ENCODE measurements around the gene TRIL. TPM values are rescaled to one million over a fixed set of nuclear protein-coding genes. Genes with fewer than 3 reads are reported as not detected.

The TRIL gene
- total and polyA plus RNA-seq, 2 of the 4 experiments (the other 2 are of a cell fraction) = under 0.01 to 0.09 TPM

DNA sequence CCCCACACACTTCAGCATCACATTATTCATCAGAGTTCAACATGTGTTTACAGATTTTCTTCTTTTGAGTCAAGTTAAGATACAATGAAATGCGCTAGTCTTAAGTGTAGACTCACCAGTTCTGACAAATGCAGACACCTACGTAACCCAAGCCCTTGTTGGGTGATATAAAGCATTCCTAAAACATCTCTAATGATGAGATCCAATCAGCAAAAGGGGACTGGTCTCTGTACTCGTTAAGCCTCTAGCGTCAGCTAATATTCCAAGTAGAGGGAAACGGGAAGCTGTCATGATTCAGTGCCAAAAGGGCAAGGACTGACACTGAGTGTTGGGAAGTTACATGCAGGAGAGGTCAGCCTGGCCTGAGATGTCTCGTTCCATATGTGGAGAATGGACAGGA, 38.7 kb upstream of the TRIL start:
- Histone ChIP-seq H3K27ac (ENCODE audit: insufficient read depth, low read length) (no peak overlapping the region), H2BK5ac (ENCODE audit: low read depth, low read length, poor library complexity, severe bottlenecking) (no peak overlapping the region), H3K14ac (replicated peaks; ENCODE audit: low read depth, low read length) (no peak overlapping the region), H4K20me1 (ENCODE audit: insufficient read depth, low read length) (no peaks in the 10 kb centered on the region), H2BK120ac (ENCODE audit: low read depth, low read length) (no peak overlapping the region), H3K18ac (ENCODE audit: low read depth, low read length) (no peak overlapping the region), H4K8ac (ENCODE audit: low read depth in 2 of 2, low read length in 2 of 2) (no peak overlapping the region), H3K9ac (ENCODE audit: low read depth, low read length) (no peak overlapping the region), H3K9me3 (ENCODE audit: control insufficient read depth, insufficient read depth, low read length) (no peaks in the 10 kb centered on the region), H3K23ac (ENCODE audit: low read depth, low read length) (no peak overlapping the region), H2AFZ (replicated peaks; ENCODE audit: low read length, poor library complexity) (no peak overlapping the region), H4K5ac (ENCODE audit: low read depth, low read length) (no peak overlapping the region), H4K91ac (ENCODE audit: insufficient read depth, low read depth, low read length) (no peak overlapping the region), H3K9me1 (ENCODE audit: insufficient read depth, low read length) (no peaks in the 10 kb centered on the region), H3K4ac (ENCODE audit: low read depth, low read length) (no peak overlapping the region), H3K36me3 (ENCODE audit: control insufficient read depth, insufficient read depth, low read length) (no peaks in the 10 kb centered on the region), H2AK9ac (replicated peaks; ENCODE audit: low read depth, low read length, poor library complexity) (no peak overlapping the region), H2BK20ac (ENCODE audit: low read depth, low read length) (no peak overlapping the region), H3K4me2 (ENCODE audit: low read depth, low read length) (no peak overlapping the region), H3K27me3 (ENCODE audit: control insufficient read depth, insufficient read depth, low read length) (peaks cover 29% of the 10 kb centered on the region), H3K79me1 (ENCODE audit: low read depth in 1 of 2, low read length in 2 of 2) (no peaks in the 10 kb centered on the region), H3K4me1 (ENCODE audit: control insufficient read depth, insufficient read depth, low read length) (no peaks in the 10 kb centered on the region; the same call in 1 of the 2 replicates), H3K56ac (ENCODE audit: extremely low read depth, insufficient read depth, low read length) (no peak overlapping the region), H3K4me3 (ENCODE audit: insufficient read depth, low read depth, low read length) (no peak overlapping the region), H2AK5ac (ENCODE audit: low read depth, low read length) (no peak overlapping the region), H2BK15ac (ENCODE audit: low read depth, low read length) (no peak overlapping the region)
- ChIA-PET POLR2A (ENCODE audit: unreplicated experiment) (no interaction called here), CTCF (no interaction called here)
- intact Hi-C loops (cut with micrococcal nuclease) = no loop called here
- in situ Hi-C loops (cut with MboI; ENCODE audit: low sequenced_read_pairs) = no loop called here
- dilution Hi-C loops (cut with HindIII; ENCODE audit: low sequenced_read_pairs, unreplicated experiment) = no loop called here
- DNase-seq (no peak), ATAC-seq (ENCODE audit: low read depth) (no peak)
- 44% methylated on average over 2 of the region's 6 CpGs; no CpG with 5 or more reads in 1 of the 2 experiments for WGBS, 2 experiments (ENCODE audit: extremely low coverage in 2 of 2, insufficient read length in 1 of 2)
- no TSS peak for BruUV-seq (replicated peaks)
- TF ChIP-seq MAZ (IDR thresholded peaks at IDR 0.05; ENCODE audit: borderline replicate concordance, low read depth, low read length) (no peak), CEBPB (IDR thresholded peaks at IDR 0.05; ENCODE audit: low read depth, low read length) (no peak), BHLHE40 (IDR thresholded peaks at IDR 0.05; ENCODE audit: low read depth, low read length) (no peak), RAD21 (IDR thresholded peaks at IDR 0.05; ENCODE audit: low read length) (no peak)
